Hypothalamus (tissue), 51 donors: ENCODE data around the gene SELENOK.
A peak's percentile ranks its signal among the peaks of the same experiment; 100 is the strongest.
"Not testable (repeated sequence)": the region's sequence is repeated elsewhere in the genome, so short reads cannot be mapped to it uniquely, and the experiment has no call there.

ENCODE experiments used
- DNase-seq, 51 donors: peaks; one replicate each; lab custom pipeline; 2025; lab: John Stamatoyannopoulos, UW

Gene SELENOK

GRCh38 chr3:53891497-53892285 lies at the start of gene SELENOK:
Gene SELENOK (minus strand): TSS chr3:53891859.
- peak; percentile 72 to 100 (median 98) for DNase-seq

DNA sequence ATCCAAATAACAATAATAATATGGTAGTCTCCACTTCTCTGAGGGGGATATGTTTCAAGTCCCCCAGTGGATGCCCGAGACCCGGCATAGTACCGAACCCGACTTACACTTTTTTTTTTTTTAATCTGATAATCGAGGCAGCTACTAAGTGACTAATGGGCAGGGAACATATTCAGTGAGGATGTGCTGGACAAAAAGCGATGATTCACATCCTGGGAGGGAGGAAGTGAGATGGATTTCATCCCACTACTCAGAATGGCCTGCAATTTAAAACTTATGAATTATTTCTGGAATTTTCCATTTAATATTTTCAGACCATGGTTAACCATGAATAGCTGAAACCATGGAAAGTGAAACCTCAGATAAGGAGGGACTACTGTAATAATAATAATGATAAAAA lies 49.5 kb upstream of the SELENOK start:
- no peak for DNase-seq

DNA sequence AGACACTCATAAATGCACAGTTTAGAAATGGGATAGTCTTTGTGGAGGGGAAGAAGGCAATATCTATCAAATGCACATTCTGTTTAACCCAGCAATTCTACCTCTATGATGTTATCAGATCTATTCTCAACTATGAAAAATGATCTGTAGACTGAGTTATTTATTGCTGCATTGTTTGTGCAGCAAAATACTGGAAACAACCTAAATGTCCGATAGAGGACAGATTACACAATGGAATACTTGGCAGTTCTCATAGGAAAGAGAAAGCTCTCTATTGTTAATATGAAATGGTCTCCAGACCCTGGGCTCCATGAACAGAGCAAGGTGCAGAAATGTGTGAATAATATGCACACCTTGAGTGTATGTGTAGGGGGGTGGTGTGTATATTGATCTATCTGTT lies 49.0 kb upstream of the SELENOK start:
- no peak for DNase-seq

DNA sequence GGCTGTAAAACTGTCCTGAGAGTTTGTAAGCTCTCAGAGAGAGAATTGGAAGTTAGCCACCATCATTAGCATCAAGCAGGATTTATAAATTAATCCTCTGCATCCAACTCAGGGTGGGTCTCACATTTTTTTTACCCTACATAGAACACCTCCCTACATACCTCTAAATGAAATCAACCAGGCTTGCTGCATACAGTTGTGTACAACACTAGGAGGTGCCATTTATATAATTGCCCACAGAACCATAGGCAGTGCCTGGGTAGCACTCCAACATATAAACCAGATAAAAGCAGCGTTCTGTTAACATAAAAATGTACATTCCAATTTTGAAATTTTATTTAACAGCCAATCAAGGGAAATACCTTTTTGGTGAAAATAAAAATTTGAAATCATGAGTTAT lies 48.2 kb upstream of the SELENOK start:
- no peak for DNase-seq

DNA sequence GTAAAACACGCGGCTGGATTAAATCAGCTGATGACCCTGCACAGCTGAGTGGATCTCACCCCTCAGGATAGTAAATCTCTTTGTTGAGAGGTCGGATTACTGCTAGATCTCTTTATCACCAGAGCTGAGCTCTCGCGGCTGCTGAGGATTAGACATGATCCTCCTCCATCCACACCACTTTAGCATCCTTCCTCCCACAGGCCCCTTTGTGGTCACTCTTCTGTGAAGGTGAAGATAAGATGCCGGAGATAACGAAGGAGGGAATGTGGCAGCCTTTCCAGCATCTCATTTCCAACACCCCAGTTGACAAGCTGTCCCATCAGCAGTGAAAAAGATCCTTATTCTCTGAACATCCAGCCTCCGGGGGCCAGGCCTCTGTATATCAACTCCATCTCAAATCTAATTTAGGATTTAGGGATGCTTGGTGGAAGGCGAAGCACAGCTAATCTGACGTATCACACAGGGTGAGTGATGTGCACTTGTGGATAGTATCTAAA lies 47.5 kb upstream of the SELENOK start:
- DNase-seq = peak in 1 of 51 donors; percentile 1

DNA sequence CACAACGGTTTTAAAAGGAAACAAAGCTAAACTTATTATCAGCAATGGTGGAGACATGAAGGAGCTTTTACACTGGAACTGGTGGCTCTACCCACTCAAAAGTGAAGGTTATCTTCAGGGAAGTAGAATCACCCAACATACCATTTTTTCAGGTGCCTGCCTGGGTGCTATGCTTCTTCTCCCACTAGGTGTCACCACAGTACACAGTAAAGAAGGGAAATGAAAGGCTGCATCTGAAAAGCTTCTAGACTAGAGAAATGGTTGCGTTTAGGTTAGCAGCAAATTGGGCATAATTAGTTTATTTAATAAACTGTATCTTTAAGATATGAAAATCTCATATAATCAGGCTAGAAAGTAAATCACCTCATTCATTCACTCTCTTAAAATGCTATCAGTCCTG lies 47.0 kb upstream of the SELENOK start:
- DNase-seq = peak in 14 of 51 donors; percentile 2 to 62 (median 6)

GRCh38 chr3:53936347-53936746 lies 44.7 kb upstream of the SELENOK start:
- no peak for DNase-seq

GRCh38 chr3:53935283-53935901 lies 43.7 kb upstream of the SELENOK start:
- no peak for DNase-seq

DNA sequence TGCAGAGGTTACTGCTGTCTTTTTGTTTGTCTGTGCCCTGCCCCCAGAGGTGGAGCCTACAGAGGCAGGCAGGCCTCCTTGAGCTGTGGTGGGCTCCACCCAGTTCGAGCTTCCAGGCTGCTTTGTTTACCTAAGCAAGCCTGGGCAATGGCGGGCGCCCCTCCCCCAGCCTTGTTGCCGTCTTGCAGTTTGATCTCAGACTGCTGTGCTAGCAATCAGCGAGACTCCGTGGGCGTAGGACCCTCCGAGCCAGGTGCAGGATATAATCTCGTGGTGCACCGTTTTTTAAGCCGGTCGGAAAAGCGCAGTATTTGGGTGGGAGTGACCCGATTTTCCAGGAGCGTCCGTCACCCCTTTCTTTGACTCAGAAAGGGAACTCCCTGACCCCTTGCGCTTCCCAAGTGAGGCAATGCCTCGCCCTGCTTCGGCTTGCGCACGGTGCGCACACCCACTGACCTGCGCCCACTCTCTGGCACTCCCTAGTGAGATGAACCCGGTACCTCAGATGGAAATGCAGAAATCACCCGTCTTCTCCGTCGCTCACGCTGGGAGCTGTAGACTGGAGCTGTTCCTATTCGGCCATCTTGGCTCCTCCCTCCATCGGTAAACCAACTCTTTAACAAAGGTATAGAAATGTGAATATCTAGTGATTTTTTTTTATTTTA lies 35.7 kb upstream of the SELENOK start:
- not testable (repeated sequence) for DNase-seq

DNA sequence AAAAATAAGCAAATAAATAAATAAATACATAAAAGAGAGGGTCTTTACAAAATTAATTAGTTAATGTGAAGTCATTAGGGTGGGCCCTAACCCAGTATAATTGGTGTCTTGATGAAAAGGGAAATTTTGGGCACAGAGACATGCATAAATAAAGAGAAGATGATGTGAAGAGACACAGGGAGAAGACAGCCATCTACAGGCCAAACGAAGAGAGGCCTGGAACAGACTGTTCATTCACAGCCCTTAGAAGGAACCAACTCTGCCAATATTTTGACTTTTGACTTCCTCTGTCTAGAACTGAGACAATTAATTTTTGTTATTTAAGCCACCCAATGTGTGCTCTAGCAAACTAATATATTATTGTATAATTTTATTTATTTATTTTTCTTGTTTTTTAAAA lies 29.6 kb upstream of the SELENOK start:
- no peak for DNase-seq

DNA sequence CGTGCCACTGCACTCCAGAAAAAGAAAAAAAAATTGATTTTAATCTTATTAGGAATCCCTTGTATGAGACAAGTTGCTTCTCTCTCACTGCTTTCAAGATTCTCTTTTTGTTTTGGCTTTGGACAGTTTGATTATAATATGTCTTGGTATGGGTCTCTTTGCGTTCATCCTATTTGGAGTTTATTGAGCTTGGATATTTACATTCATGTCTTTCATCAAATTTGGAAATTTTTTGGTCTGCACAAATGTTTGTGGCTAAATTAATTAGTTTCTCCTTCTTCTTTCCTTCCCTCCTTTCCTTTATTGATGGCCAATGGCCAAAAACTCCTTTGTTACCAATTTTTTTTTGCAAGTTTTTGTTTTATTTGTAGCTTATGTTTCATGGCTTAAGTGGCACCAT lies 28.1 kb upstream of the SELENOK start:
- no peak for DNase-seq

- DNase-seq = no peak
Observed at GRCh38 chr3:53913401-53913800, 21.7 kb upstream of the SELENOK start.

- no peak for DNase-seq
Observed at GRCh38 chr3:53902711-53903110, 11.1 kb upstream of the SELENOK start.

GRCh38 chr3:53902067-53902466 lies 10.4 kb upstream of the SELENOK start:
- no peak for DNase-seq

- no peak for DNase-seq
Observed at GRCh38 chr3:53900666-53901331, 9.1 kb upstream of the SELENOK start.

DNA sequence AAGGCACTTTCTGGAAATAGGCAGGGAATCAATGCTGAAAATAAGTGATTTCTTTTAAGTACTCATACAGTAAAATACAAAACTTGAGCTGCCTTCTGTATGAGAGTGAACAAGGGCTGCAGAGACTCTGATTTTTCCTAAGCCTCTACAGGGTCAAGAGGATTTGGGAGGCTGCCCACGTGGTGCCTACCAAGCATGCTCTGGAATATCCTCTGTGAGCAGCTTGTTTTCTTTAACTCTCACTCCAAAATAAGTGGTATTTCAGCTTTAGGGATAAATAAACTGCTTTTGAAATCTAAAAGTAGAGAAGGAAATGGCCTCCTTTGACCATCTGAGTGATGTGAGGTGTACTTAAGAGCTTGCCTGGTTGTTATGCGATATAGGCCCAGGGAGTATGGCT lies 8.1 kb upstream of the SELENOK start:
- no peak for DNase-seq

GRCh38 chr3:53892286-53892637 lies 603 bp upstream of the SELENOK start:
- DNase-seq = no peak

DNA sequence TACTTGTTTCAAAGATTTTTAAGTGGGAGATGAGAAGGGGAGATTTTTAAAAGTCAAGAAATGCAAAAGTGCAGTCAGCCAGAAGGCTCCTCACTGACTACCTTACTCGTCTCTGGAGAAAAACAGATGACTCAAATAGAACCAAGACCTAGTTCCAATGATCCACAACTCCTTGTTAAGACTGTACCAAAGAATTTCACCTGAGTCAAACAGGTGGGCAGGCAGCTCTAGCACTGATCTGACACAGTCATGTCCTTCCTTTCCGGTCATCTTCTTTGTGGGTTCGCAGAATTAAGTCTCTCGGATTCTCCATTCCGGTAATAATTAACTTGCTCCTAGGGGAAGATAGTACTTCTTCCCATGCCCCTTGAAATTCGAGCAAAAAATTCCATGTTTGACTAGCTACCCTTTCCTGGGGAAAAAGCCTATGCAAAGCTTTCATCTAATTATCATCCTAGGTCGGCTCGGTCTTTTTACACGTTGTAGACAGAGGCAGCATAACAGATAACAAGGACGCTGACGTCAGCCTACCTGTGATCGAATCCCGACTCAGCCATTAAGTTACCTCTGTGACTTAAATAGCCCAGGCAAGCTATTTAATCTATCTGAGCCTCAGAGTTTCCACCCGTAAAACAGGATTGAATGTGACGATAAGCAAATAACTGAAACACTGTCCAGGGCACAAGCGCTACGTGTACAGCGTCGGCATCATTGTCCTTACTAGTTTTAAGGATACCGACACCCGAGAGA lies 758 bp downstream of the SELENOK start:
- peak in 2 of 51 donors; percentile 5 to 21 for DNase-seq

GRCh38 chr3:53888232-53888631 lies 3.4 kb downstream of the SELENOK start:
- no peak for DNase-seq

GRCh38 chr3:53887446-53887845 lies 4.2 kb downstream of the SELENOK start:
- no peak for DNase-seq
